GM23338 (cell line): ENCODE data around the gene SPACA7. TPM values are rescaled to one million over a fixed set of nuclear protein-coding genes. Genes with fewer than 3 reads are reported as not detected.

ENCODE experiments used
- ATAC-seq: fragments of 200-7000 bp; cut with Tn5 transposase; 3 replicates; pipeline ENCODE4 v1.9.1; 2020
- DNase-seq: peaks from one replicate; pipeline ENCODE4 v3.0.0-alpha.2; 2015; ENCODE audit warnings: low spot score
- H2AFZ ChIP-seq: fragments of 200-600 bp; sonication (generic); 2 replicates; pipeline ENCODE4 v1.8.0; 2016; ENCODE audit warnings: antibody characterized with exemption, mild to moderate bottlenecking, moderate library complexity
- H3F3A ChIP-seq: fragments of 200-600 bp; sonication (generic); replicated peaks from 2 replicates; pipeline ENCODE4 v1.8.0; 2017; ENCODE audit warnings: antibody characterized with exemption, mixed run types, low read depth
- H3K27ac ChIP-seq: fragments of 200-600 bp; sonication (generic); 2 replicates; pipeline ENCODE4 v1.6.1; 2016; ENCODE audit warnings: low read depth
- H3K27me3 ChIP-seq: fragments of 200-600 bp; sonication (generic); 2 replicates; pipeline ENCODE4 v1.8.0; 2016; ENCODE audit warnings: mild to moderate bottlenecking, mixed run types, moderate library complexity; ENCODE audit not compliant: insufficient read depth
- H3K36me3 ChIP-seq: fragments of 200-600 bp; sonication (generic); 2 replicates; pipeline ENCODE4 v1.8.0; 2016; ENCODE audit warnings: mild to moderate bottlenecking; ENCODE audit not compliant: insufficient read depth
- H3K4me1 ChIP-seq: fragments of 200-600 bp; sonication (generic); 2 replicates; pipeline ENCODE4 v1.8.0; 2016; ENCODE audit warnings: mild to moderate bottlenecking, moderate library complexity; ENCODE audit not compliant: insufficient read depth
- H3K4me2 ChIP-seq: fragments of 200-600 bp; sonication (generic); 2 replicates; pipeline ENCODE4 v1.7.1; 2017; ENCODE audit warnings: mixed run types
- H3K4me3 ChIP-seq: fragments of 200-600 bp; sonication (generic); 2 replicates; pipeline ENCODE4 v1.6.1; 2016; ENCODE audit warnings: mixed run types
- H3K79me2 ChIP-seq: fragments of 200-600 bp; sonication (generic); replicated peaks from 2 replicates; pipeline ENCODE4 v1.8.0; 2017; ENCODE audit warnings: mild to moderate bottlenecking; ENCODE audit not compliant: insufficient read depth
- H3K9me2 ChIP-seq: fragments of 200-600 bp; sonication (generic); 2 replicates; pipeline ENCODE4 v1.8.0; 2017; ENCODE audit not compliant: insufficient read depth
- H4K20me1 ChIP-seq: fragments of 200-600 bp; sonication (generic); replicated peaks from 2 replicates; pipeline ENCODE4 v1.8.0; 2017; ENCODE audit warnings: mild to moderate bottlenecking; ENCODE audit not compliant: insufficient read depth
- H3K27ac Mint-ChIP-seq: 2 replicates; pipeline ENCODE4 v1.8.0; 2020; ENCODE audit warnings: inconsistent platforms, mild to moderate bottlenecking, moderate library complexity, mixed read lengths
- H3K27me3 Mint-ChIP-seq: 3 replicates; pipeline ENCODE4 v1.8.0; 2022; ENCODE audit warnings: low read depth, mild to moderate bottlenecking, moderate library complexity, mixed read lengths, inconsistent platforms; ENCODE audit not compliant: insufficient read depth, poor library complexity
- H3K36me3 Mint-ChIP-seq: 3 replicates; pipeline ENCODE4 v1.8.0; 2021; ENCODE audit warnings: low read depth, mild to moderate bottlenecking, inconsistent platforms, moderate library complexity, mixed read lengths
- H3K4me1 Mint-ChIP-seq: 3 replicates; pipeline ENCODE4 v1.8.0; 2020; ENCODE audit warnings: mild to moderate bottlenecking, inconsistent platforms, mixed read lengths
- H3K4me3 Mint-ChIP-seq: 3 replicates; pipeline ENCODE4 v1.8.0; 2021; ENCODE audit warnings: moderate library complexity, mild to moderate bottlenecking, inconsistent platforms, mixed read lengths
- H3K9me3 Mint-ChIP-seq: 3 replicates; pipeline ENCODE4 v1.8.0; 2020; ENCODE audit warnings: moderate library complexity, mild to moderate bottlenecking, inconsistent platforms, mixed read lengths
- CREB1 ChIP-seq: fragments of 250-450 bp; sonication (Bioruptor Pico); IDR thresholded peaks from 2 replicates; pipeline ENCODE4 v1.5.0; 2020; ENCODE audit warnings: low read depth, mild to moderate bottlenecking, moderate library complexity
- EZH2 ChIP-seq: fragments of 200-600 bp; sonication (generic); IDR thresholded peaks from one replicate; pipeline ENCODE4 v1.8.0; 2017; ENCODE audit warnings: antibody characterized with exemption, mild to moderate bottlenecking, low read depth; ENCODE audit not compliant: unreplicated experiment
- NANOG ChIP-seq: IDR thresholded peaks from 2 replicates; pipeline ENCODE4 v1.6.1; 2016; ENCODE audit warnings: antibody characterized with exemption, borderline replicate concordance
- REST ChIP-seq: IDR thresholded peaks from one replicate; pipeline ENCODE4 v1.6.1; 2018; ENCODE audit warnings: antibody characterized with exemption; ENCODE audit not compliant: unreplicated experiment
- STAT1 ChIP-seq: IDR thresholded peaks from one replicate; pipeline ENCODE4 v1.6.1; 2016; ENCODE audit warnings: antibody characterized with exemption; ENCODE audit not compliant: unreplicated experiment
- ZNF331 ChIP-seq: fragments of 250-450 bp; sonication (Bioruptor Pico); IDR thresholded peaks from 2 replicates; pipeline ENCODE4 v1.5.0; 2020; ENCODE audit warnings: low read depth, mild to moderate bottlenecking, moderate library complexity
- polyA plus RNA-seq: library from polyadenylated mRNA; unstranded; fragments of >200 nt; fragmentation: Nextera tagmentation; extraction: Ambion mirVana; gene quantifications from 2 replicates; pipeline ENCODE4 v1.2.1, GENCODE V29; 2016
- total RNA-seq: library from RNA; depleted of rRNA; stranded (reverse); fragments of >200 nt; shearing (Covaris generic); gene quantifications from 2 replicates; pipeline ENCODE4 v1.2.3, GENCODE V29; 2014
- TF ChIP-seq, protein P1 (sequence below): fragments of 250-450 bp; sonication (Bioruptor Pico); IDR thresholded peaks from 2 replicates; pipeline ENCODE4 v1.5.0; 2020; ENCODE audit warnings: mild to moderate bottlenecking, moderate library complexity
- TF ChIP-seq, protein P2 (sequence below): IDR thresholded peaks from 2 replicates; pipeline ENCODE4 v1.6.1; 2016; ENCODE audit warnings: antibody characterized with exemption

Gene SPACA7
- total and polyA plus RNA-seq, 2 experiments from 2014 or later = not detected

DNA sequence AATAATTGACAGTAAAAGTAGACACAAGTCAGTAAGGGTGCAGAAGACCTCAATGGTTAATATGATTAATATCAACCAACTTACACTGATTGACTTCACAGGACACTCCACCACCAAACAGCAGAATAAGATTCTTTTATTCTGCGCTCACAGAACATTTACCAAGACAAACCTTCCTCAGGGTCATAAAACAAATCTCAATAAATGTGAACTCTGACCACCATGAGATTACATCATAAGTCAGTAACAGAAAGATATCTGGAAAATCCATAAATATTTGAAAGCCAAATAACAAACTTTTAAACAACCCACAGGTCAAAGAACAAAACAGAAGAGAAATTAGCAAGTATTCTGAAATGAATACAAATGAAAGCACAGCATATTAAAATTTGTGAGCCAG lies 99.7 kb downstream of the SPACA7 start:
- H3K4me1 Mint-ChIP-seq = no peaks in the 10 kb centered on the region
- Histone ChIP-seq H4K20me1 (no peaks in the 10 kb centered on the region), H3K4me1 (no peaks in the 10 kb centered on the region), H3K36me3 (no peaks in the 10 kb centered on the region), H3K79me2 (no peaks in the 10 kb centered on the region), H3K27ac (no peak overlapping the region), H3K4me2 (no peak overlapping the region), H2AFZ (no peak overlapping the region), H3K4me3 (no peak overlapping the region), H3K27me3 (no peaks in the 10 kb centered on the region), H3F3A (no peaks in the 10 kb centered on the region), H3K9me2 (no peaks in the 10 kb centered on the region)
- DNase-seq (no peak), ATAC-seq (no peak)
- H3K36me3 Mint-ChIP-seq = no peaks in the 10 kb centered on the region
- TF ChIP-seq REST (no peak), CREB1 (CRISPR knock-in tag) (no peak), EZH2 (no peak), STAT1 (no peak), ZNF331 (no peak), NANOG (no peak)
- TF ChIP-seq, protein P1, sequence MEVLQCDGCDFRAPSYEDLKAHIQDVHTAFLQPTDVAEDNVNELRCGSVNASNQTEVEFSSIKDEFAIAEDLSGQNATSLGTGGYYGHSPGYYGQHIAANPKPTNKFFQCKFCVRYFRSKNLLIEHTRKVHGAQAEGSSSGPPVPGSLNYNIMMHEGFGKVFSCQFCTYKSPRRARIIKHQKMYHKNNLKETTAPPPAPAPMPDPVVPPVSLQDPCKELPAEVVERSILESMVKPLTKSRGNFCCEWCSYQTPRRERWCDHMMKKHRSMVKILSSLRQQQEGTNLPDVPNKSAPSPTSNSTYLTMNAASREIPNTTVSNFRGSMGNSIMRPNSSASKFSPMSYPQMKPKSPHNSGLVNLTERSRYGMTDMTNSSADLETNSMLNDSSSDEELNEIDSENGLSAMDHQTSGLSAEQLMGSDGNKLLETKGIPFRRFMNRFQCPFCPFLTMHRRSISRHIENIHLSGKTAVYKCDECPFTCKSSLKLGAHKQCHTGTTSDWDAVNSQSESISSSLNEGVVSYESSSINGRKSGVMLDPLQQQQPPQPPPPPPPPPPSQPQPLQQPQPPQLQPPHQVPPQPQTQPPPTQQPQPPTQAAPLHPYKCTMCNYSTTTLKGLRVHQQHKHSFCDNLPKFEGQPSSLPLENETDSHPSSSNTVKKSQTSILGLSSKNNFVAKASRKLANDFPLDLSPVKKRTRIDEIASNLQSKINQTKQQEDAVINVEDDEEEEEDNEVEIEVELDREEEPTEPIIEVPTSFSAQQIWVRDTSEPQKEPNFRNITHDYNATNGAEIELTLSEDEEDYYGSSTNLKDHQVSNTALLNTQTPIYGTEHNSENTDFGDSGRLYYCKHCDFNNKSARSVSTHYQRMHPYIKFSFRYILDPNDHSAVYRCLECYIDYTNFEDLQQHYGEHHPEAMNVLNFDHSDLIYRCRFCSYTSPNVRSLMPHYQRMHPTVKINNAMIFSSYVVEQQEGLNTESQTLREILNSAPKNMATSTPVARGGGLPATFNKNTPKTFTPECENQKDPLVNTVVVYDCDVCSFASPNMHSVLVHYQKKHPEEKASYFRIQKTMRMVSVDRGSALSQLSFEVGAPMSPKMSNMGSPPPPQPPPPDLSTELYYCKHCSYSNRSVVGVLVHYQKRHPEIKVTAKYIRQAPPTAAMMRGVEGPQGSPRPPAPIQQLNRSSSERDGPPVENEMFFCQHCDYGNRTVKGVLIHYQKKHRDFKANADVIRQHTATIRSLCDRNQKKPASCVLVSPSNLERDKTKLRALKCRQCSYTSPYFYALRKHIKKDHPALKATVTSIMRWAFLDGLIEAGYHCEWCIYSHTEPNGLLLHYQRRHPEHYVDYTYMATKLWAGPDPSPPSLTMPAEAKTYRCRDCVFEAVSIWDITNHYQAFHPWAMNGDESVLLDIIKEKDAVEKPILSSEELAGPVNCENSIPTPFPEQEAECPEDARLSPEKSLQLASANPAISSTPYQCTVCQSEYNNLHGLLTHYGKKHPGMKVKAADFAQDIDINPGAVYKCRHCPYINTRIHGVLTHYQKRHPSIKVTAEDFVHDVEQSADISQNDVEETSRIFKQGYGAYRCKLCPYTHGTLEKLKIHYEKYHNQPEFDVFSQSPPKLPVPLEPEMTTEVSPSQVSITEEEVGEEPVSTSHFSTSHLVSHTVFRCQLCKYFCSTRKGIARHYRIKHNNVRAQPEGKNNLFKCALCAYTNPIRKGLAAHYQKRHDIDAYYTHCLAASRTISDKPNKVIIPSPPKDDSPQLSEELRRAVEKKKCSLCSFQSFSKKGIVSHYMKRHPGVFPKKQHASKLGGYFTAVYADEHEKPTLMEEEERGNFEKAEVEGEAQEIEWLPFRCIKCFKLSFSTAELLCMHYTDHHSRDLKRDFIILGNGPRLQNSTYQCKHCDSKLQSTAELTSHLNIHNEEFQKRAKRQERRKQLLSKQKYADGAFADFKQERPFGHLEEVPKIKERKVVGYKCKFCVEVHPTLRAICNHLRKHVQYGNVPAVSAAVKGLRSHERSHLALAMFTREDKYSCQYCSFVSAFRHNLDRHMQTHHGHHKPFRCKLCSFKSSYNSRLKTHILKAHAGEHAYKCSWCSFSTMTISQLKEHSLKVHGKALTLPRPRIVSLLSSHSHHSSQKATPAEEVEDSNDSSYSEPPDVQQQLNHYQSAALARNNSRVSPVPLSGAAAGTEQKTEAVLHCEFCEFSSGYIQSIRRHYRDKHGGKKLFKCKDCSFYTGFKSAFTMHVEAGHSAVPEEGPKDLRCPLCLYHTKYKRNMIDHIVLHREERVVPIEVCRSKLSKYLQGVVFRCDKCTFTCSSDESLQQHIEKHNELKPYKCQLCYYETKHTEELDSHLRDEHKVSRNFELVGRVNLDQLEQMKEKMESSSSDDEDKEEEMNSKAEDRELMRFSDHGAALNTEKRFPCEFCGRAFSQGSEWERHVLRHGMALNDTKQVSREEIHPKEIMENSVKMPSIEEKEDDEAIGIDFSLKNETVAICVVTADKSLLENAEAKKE (CRISPR knock-in tag) = no peak
- TF ChIP-seq, protein P2, sequence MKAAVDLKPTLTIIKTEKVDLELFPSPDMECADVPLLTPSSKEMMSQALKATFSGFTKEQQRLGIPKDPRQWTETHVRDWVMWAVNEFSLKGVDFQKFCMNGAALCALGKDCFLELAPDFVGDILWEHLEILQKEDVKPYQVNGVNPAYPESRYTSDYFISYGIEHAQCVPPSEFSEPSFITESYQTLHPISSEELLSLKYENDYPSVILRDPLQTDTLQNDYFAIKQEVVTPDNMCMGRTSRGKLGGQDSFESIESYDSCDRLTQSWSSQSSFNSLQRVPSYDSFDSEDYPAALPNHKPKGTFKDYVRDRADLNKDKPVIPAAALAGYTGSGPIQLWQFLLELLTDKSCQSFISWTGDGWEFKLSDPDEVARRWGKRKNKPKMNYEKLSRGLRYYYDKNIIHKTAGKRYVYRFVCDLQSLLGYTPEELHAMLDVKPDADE = no peak
- no peak overlapping the region for H3K27ac Mint-ChIP-seq
- no peaks in the 10 kb centered on the region for H3K27me3 Mint-ChIP-seq
- no peaks in the 10 kb centered on the region; the same call in 2 of the 3 replicates for H3K9me3 Mint-ChIP-seq
- no peak overlapping the region for H3K4me3 Mint-ChIP-seq
